Liver (tissue), 3 donors: ENCODE results near the gene NSD1.

Experiments
- EGR1 ChIP-seq, 2 donors: IDR thresholded peaks; 2 replicates each; pipeline ENCODE4 v1.6.1; 2016 to 2018; ENCODE audit warnings: antibody characterized with exemption in 2 of 2, low read depth in 2 of 2
- JUND ChIP-seq, 2 donors: IDR thresholded peaks; 2 replicates each; pipeline ENCODE4 v1.6.1; 2016; ENCODE audit warnings: antibody characterized with exemption in 2 of 2
- NR2F2 ChIP-seq: IDR thresholded peaks from 2 replicates; pipeline ENCODE4 v1.6.1; 2016; ENCODE audit warnings: antibody characterized with exemption
- RAD21 ChIP-seq, 2 donors: IDR thresholded peaks; 2 replicates each; pipeline ENCODE4 v1.6.1; 2016; ENCODE audit warnings: antibody characterized with exemption in 2 of 2, mild to moderate bottlenecking in 2 of 2
- RXRA ChIP-seq, 2 donors: IDR thresholded peaks; 2 replicates each; pipeline ENCODE4 v1.6.1; 2017 to 2018; ENCODE audit warnings: antibody characterized with exemption in 2 of 2, mild to moderate bottlenecking in 1 of 2
- TAF1 ChIP-seq: conservative IDR thresholded peaks from 2 replicates; pipeline ENCODE4 v1.6.1; 2016; ENCODE audit warnings: antibody characterized with exemption, mild to moderate bottlenecking
- TF ChIP-seq, protein P1 (sequence below): IDR thresholded peaks from 2 replicates; pipeline ENCODE4 v1.6.1; 2016; ENCODE audit warnings: antibody characterized with exemption
- TF ChIP-seq, protein P2 (sequence below): fragments of 150-350 bp; IDR thresholded peaks from 2 replicates; pipeline ENCODE4 v1.5.1; 2017; ENCODE audit warnings: improper control_type of control experiment, low read depth, low read length; ENCODE audit not compliant: missing input control
- TF ChIP-seq, protein P3 (sequence below): IDR thresholded peaks from 2 replicates; pipeline ENCODE4 v1.6.1; 2016; ENCODE audit warnings: antibody characterized with exemption
- TF ChIP-seq, protein P4 (sequence below): IDR thresholded peaks from 2 replicates; pipeline ENCODE4 v1.6.1; 2016; ENCODE audit warnings: antibody characterized with exemption, mild to moderate bottlenecking
- donor health status: healthy.
- donor health status: healthy.

DNA sequence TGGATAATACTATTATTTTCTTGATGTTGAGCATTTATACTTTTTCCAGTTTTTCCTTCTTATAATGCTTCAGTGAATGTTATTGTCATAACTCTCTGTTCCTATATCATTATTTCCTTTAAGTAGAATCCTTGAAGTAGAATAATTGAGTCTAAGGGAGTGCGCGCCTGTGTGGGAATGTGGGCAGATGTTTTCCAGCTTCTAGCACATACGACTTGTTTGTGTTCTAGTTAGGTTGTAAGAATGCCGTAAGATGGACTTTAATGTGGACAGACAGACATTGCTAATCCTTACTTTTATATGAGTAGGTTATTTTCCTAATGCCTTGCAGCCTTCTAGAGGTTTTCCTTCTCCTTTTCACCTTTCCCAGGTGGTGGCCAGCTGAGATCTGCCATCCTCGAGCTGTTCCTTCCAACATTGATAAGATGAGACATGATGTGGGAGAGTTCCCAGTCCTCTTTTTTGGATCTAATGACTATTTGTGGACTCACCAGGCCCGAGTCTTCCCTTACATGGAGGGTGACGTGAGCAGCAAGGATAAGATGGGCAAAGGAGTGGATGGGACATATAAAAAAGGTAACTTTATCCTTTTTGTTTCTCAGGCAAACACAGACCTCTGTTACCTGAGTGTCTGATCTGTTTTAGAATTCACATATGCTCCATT lies 135.8 kb downstream of the NSD1 start:
- TF ChIP-seq, protein P1, sequence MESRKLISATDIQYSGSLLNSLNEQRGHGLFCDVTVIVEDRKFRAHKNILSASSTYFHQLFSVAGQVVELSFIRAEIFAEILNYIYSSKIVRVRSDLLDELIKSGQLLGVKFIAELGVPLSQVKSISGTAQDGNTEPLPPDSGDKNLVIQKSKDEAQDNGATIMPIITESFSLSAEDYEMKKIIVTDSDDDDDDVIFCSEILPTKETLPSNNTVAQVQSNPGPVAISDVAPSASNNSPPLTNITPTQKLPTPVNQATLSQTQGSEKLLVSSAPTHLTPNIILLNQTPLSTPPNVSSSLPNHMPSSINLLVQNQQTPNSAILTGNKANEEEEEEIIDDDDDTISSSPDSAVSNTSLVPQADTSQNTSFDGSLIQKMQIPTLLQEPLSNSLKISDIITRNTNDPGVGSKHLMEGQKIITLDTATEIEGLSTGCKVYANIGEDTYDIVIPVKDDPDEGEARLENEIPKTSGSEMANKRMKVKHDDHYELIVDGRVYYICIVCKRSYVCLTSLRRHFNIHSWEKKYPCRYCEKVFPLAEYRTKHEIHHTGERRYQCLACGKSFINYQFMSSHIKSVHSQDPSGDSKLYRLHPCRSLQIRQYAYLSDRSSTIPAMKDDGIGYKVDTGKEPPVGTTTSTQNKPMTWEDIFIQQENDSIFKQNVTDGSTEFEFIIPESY: no peak
- TF ChIP-seq, protein P2, sequence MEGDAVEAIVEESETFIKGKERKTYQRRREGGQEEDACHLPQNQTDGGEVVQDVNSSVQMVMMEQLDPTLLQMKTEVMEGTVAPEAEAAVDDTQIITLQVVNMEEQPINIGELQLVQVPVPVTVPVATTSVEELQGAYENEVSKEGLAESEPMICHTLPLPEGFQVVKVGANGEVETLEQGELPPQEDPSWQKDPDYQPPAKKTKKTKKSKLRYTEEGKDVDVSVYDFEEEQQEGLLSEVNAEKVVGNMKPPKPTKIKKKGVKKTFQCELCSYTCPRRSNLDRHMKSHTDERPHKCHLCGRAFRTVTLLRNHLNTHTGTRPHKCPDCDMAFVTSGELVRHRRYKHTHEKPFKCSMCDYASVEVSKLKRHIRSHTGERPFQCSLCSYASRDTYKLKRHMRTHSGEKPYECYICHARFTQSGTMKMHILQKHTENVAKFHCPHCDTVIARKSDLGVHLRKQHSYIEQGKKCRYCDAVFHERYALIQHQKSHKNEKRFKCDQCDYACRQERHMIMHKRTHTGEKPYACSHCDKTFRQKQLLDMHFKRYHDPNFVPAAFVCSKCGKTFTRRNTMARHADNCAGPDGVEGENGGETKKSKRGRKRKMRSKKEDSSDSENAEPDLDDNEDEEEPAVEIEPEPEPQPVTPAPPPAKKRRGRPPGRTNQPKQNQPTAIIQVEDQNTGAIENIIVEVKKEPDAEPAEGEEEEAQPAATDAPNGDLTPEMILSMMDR: no peak
- no peak for TF ChIP-seq RXRA (IDR thresholded peaks at IDR 0.05)
- TF ChIP-seq NR2F2: no peak
- no peak for TF ChIP-seq JUND (IDR thresholded peaks at IDR 0.05)
- no peak for TF ChIP-seq TAF1
- TF ChIP-seq RAD21 (IDR thresholded peaks at IDR 0.05): no peak
- TF ChIP-seq, protein P3, sequence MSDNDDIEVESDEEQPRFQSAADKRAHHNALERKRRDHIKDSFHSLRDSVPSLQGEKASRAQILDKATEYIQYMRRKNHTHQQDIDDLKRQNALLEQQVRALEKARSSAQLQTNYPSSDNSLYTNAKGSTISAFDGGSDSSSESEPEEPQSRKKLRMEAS: no peak
- TF ChIP-seq, protein P4, sequence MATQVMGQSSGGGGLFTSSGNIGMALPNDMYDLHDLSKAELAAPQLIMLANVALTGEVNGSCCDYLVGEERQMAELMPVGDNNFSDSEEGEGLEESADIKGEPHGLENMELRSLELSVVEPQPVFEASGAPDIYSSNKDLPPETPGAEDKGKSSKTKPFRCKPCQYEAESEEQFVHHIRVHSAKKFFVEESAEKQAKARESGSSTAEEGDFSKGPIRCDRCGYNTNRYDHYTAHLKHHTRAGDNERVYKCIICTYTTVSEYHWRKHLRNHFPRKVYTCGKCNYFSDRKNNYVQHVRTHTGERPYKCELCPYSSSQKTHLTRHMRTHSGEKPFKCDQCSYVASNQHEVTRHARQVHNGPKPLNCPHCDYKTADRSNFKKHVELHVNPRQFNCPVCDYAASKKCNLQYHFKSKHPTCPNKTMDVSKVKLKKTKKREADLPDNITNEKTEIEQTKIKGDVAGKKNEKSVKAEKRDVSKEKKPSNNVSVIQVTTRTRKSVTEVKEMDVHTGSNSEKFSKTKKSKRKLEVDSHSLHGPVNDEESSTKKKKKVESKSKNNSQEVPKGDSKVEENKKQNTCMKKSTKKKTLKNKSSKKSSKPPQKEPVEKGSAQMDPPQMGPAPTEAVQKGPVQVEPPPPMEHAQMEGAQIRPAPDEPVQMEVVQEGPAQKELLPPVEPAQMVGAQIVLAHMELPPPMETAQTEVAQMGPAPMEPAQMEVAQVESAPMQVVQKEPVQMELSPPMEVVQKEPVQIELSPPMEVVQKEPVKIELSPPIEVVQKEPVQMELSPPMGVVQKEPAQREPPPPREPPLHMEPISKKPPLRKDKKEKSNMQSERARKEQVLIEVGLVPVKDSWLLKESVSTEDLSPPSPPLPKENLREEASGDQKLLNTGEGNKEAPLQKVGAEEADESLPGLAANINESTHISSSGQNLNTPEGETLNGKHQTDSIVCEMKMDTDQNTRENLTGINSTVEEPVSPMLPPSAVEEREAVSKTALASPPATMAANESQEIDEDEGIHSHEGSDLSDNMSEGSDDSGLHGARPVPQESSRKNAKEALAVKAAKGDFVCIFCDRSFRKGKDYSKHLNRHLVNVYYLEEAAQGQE: no peak
- TF ChIP-seq EGR1 (IDR thresholded peaks at IDR 0.05; ENCODE audit: low read depth in 2 of 2): no peak
